Smooth muscle cell (in vitro differentiated cells): ENCODE measurements around the gene DUSP9. TPM values are rescaled to one million over a fixed set of nuclear protein-coding genes. Genes with fewer than 3 reads are reported as not detected.
A peak's percentile ranks its signal among the peaks of the same experiment; 100 is the strongest.

Experiments used
- DNase-seq: peaks from one replicate; lab custom pipeline; 2025; ENCODE audit not compliant: unreplicated experiment; lab: John Stamatoyannopoulos, UW
- H2AFZ ChIP-seq: fragments of 200-600 bp; sonication (generic); 2 replicates; pipeline ENCODE4 v1.6.0; 2016; ENCODE audit warnings: antibody characterized with exemption, low read depth, mild to moderate bottlenecking
- H3F3A ChIP-seq: fragments of 200-600 bp; sonication (generic); 2 replicates; pipeline ENCODE4 v1.6.0; 2017; ENCODE audit warnings: antibody characterized with exemption, low read depth
- H3K27ac ChIP-seq: fragments of 200-600 bp; sonication (generic); 2 replicates; pipeline ENCODE4 v1.5.1; 2016; ENCODE audit warnings: low read depth, mild to moderate bottlenecking
- H3K27me3 ChIP-seq: fragments of 200-600 bp; sonication (generic); 2 replicates; pipeline ENCODE4 v1.6.1; 2016; ENCODE audit warnings: low read depth, mild to moderate bottlenecking
- H3K36me3 ChIP-seq: fragments of 200-600 bp; sonication (generic); 2 replicates; pipeline ENCODE4 v1.5.1; 2016; ENCODE audit warnings: low read depth
- H3K4me1 ChIP-seq: fragments of 200-600 bp; sonication (generic); 2 replicates; pipeline ENCODE4 v1.5.1; 2016; ENCODE audit warnings: low read depth
- H3K4me2 ChIP-seq: fragments of 200-600 bp; sonication (generic); 2 replicates; pipeline ENCODE4 v1.6.0; 2016; ENCODE audit warnings: mild to moderate bottlenecking
- H3K4me3 ChIP-seq: fragments of 200-600 bp; sonication (generic); 2 replicates; pipeline ENCODE4 v1.5.1; 2016; ENCODE audit warnings: mild to moderate bottlenecking
- H3K79me2 ChIP-seq: fragments of 200-600 bp; sonication (generic); 2 replicates; pipeline ENCODE4 v1.6.0; 2016; ENCODE audit warnings: low read depth, mild to moderate bottlenecking
- H3K9ac ChIP-seq: fragments of 200-600 bp; sonication (generic); 2 replicates; pipeline ENCODE4 v1.6.0; 2016; ENCODE audit warnings: low read depth
- H3K9me3 ChIP-seq: fragments of 200-600 bp; sonication (generic); replicated peaks from 2 replicates; pipeline ENCODE4 v1.5.1; 2016; ENCODE audit warnings: low read depth
- H4K20me1 ChIP-seq: fragments of 200-600 bp; sonication (generic); 2 replicates; pipeline ENCODE4 v1.6.0; 2016; ENCODE audit warnings: low read depth
- WGBS: methylation state at CpG from one replicate; pipeline ENCODE4 v1.1.7; 2016; ENCODE audit warnings: low lambda C conversion rate; 5-methylcytosine and 5-hydroxymethylcytosine counted together
- polyA plus RNA-seq: library from polyadenylated mRNA; unstranded; fragments of >200 nt; fragmentation: Nextera tagmentation; extraction: Ambion mirVana; gene quantifications from 2 replicates; pipeline ENCODE4 v1.2.1, GENCODE V29; 2016
- total RNA-seq: library from RNA; depleted of rRNA; stranded (reverse); fragments of >200 nt; gene quantifications from 2 replicates; pipeline ENCODE4 v1.2.3, GENCODE V29; 2014
- TF ChIP-seq, protein P1 (sequence below): fragments of 200-600 bp; sonication (generic); IDR thresholded peaks from 2 replicates; pipeline ENCODE4 v1.5.1; 2017; ENCODE audit warnings: borderline replicate concordance, mild to moderate bottlenecking, antibody characterized with exemption; ENCODE audit not compliant: insufficient read depth, poor library complexity, severe bottlenecking

DUSP9 gene
- total and polyA plus RNA-seq, 2 experiments from 2014 or later, result 3.0 to 11.3 TPM

DNA sequence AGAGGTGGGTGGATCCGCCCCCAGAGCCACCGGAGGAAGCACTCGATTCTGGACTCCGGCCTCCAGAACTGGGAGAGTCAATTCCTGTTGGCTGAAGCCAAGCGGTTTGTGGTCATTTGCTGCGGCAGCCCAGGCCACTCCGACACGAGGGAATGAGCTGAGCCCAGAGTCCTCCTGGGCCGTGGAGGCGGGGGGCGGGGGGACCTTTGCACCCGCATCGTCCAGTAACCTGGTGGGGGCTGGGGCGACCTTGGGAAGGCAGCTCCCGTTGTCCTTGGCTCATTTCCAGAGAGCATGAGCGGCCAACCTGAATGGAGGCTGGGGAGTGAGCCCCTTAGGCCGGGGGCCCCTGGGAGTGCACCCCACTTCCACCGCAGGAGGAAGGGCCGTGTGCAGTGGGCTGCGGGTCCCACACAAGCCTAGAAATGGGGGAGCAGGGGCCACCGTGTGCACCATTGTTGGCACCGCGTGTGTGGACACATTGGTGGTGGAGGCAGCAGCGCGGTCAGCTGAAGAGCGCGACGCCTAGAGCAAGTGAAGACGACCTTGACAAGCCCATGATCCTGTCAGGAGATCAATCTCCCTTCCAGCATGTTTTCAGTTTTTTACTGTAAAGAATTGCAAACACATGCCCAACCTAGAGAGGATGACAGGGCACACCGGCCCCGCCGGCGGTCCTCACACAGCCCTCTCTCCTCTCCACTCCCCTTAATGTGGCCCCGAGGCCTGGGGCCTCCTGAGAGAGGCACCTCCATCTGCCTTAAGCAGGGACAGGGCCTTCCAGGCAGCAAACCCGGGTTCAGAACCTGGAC lies 19.9 kb upstream of the DUSP9 start:
- H4K20me1 ChIP-seq, result no peaks in the 10 kb centered on the region
- H3K36me3 ChIP-seq, result no peaks in the 10 kb centered on the region
- peak overlapping the region; percentile 28 for H3K27ac ChIP-seq
- no peaks in the 10 kb centered on the region for H3K4me1 ChIP-seq
- 88% methylated on average over 27 of the region's 35 CpGs for WGBS
- TF ChIP-seq, protein P1, sequence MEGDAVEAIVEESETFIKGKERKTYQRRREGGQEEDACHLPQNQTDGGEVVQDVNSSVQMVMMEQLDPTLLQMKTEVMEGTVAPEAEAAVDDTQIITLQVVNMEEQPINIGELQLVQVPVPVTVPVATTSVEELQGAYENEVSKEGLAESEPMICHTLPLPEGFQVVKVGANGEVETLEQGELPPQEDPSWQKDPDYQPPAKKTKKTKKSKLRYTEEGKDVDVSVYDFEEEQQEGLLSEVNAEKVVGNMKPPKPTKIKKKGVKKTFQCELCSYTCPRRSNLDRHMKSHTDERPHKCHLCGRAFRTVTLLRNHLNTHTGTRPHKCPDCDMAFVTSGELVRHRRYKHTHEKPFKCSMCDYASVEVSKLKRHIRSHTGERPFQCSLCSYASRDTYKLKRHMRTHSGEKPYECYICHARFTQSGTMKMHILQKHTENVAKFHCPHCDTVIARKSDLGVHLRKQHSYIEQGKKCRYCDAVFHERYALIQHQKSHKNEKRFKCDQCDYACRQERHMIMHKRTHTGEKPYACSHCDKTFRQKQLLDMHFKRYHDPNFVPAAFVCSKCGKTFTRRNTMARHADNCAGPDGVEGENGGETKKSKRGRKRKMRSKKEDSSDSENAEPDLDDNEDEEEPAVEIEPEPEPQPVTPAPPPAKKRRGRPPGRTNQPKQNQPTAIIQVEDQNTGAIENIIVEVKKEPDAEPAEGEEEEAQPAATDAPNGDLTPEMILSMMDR, result no peak
- H3K4me2 ChIP-seq, result no peak overlapping the region
- H3K9me3 ChIP-seq, result no peaks in the 10 kb centered on the region
- no peaks in the 10 kb centered on the region for H3K79me2 ChIP-seq
- no peak overlapping the region for H3K9ac ChIP-seq
- no peaks in the 10 kb centered on the region for H3F3A ChIP-seq
- H2AFZ ChIP-seq, result no peak overlapping the region
- no peaks in the 10 kb centered on the region for H3K27me3 ChIP-seq
- no peak for DNase-seq
- no peak overlapping the region for H3K4me3 ChIP-seq

GRCh38 chrX:153627675-153628111 lies 19.3 kb upstream of the DUSP9 start:
- H3K9me3 ChIP-seq, result no peaks in the 10 kb centered on the region
- WGBS, result 71% methylated on average over 15 of the region's 15 CpGs
- no peaks in the 10 kb centered on the region for H3F3A ChIP-seq
- H3K27me3 ChIP-seq, result no peaks in the 10 kb centered on the region
- H3K4me2 ChIP-seq, result no peak overlapping the region
- no peaks in the 10 kb centered on the region for H4K20me1 ChIP-seq
- no peak overlapping the region for H3K4me3 ChIP-seq
- no peaks in the 10 kb centered on the region for H3K4me1 ChIP-seq
- no peaks in the 10 kb centered on the region for H3K36me3 ChIP-seq
- DNase-seq, result no peak
- H3K27ac ChIP-seq, result peak overlapping the region; percentile 28
- no peaks in the 10 kb centered on the region for H3K79me2 ChIP-seq
- H3K9ac ChIP-seq, result no peak overlapping the region
- TF ChIP-seq, protein P1, result no peak
- H2AFZ ChIP-seq, result no peak overlapping the region

GRCh38 chrX:153628129-153628528 lies 18.9 kb upstream of the DUSP9 start:
- TF ChIP-seq, protein P1, result no peak
- no peak for DNase-seq
- Histone ChIP-seq H3K27me3 (no peaks in the 10 kb centered on the region), H4K20me1 (no peaks in the 10 kb centered on the region), H3K9me3 (no peaks in the 10 kb centered on the region), H3K4me2 (no peak overlapping the region), H3F3A (no peaks in the 10 kb centered on the region), H3K36me3 (no peaks in the 10 kb centered on the region), H3K4me3 (no peak overlapping the region), H3K79me2 (no peaks in the 10 kb centered on the region), H3K4me1 (no peaks in the 10 kb centered on the region), H3K27ac (no peak overlapping the region), H3K9ac (no peak overlapping the region), H2AFZ (no peak overlapping the region)
- 95% methylated on average over 8 of the region's 8 CpGs for WGBS

DNA sequence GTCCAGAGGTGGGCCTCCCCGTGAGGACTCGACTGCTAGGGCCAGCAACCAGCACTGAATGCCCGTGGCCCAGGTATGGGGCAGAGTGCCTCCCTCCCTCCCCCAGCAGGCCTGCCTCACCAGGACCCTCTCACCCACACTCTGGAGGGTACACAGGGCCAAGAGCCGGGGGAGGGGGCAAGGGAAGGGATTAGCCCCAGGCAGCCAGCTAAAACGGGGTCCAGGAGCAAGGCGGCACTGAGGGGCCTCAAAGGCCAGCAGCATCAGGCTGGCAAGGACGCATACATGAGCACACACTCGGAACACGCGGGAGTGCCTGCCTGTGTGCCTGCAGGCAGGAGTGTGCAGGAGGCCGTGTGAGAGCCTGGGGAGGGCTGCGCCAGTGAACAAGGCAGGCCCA lies 18.3 kb upstream of the DUSP9 start:
- no peaks in the 10 kb centered on the region for H3K36me3 ChIP-seq
- TF ChIP-seq, protein P1, result no peak
- no peak overlapping the region for H3K4me3 ChIP-seq
- H3K27me3 ChIP-seq, result no peaks in the 10 kb centered on the region
- no peaks in the 10 kb centered on the region for H4K20me1 ChIP-seq
- no peak overlapping the region for H3K9ac ChIP-seq
- no peaks in the 10 kb centered on the region for H3K9me3 ChIP-seq
- H3F3A ChIP-seq, result no peaks in the 10 kb centered on the region
- H3K4me1 ChIP-seq, result no peaks in the 10 kb centered on the region
- H3K27ac ChIP-seq, result no peak overlapping the region
- DNase-seq, result no peak
- H3K79me2 ChIP-seq, result no peaks in the 10 kb centered on the region
- 86% methylated on average over 10 of the region's 12 CpGs for WGBS
- no peak overlapping the region for H3K4me2 ChIP-seq
- H2AFZ ChIP-seq, result no peak overlapping the region
